HepG2 (cell line): ENCODE data around the gene PRDX2. TPM values are rescaled to one million over a fixed set of nuclear protein-coding genes. Genes with fewer than 3 reads are reported as not detected.

ENCODE experiments used
- AHDC1 ChIP-seq: sonication (generic); formaldehyde crosslinking; IDR thresholded peaks from 2 replicates; pipeline ENCODE4 v1.5.1; 2020; ENCODE audit warnings: mild to moderate bottlenecking, missing genetic modification reagents, borderline replicate concordance
- ARID4A ChIP-seq: sonication (generic); formaldehyde crosslinking; IDR thresholded peaks from 2 replicates; pipeline ENCODE4 v1.5.0; 2020; ENCODE audit warnings: mild to moderate bottlenecking, missing genetic modification reagents, borderline replicate concordance
- CSRNP1 ChIP-seq: sonication (generic); formaldehyde crosslinking; IDR thresholded peaks from 2 replicates; pipeline ENCODE4 v1.8.1; 2023; ENCODE audit warnings: mild to moderate bottlenecking, missing genetic modification reagents
- FOXO4 ChIP-seq: sonication (generic); formaldehyde crosslinking; conservative IDR thresholded peaks from 2 replicates; pipeline ENCODE4 v1.8.1; 2023; ENCODE audit warnings: missing genetic modification reagents
- NR1H2 ChIP-seq: sonication (generic); formaldehyde crosslinking; IDR thresholded peaks from 2 replicates; pipeline ENCODE4 v1.8.1; 2022; ENCODE audit warnings: low read depth, missing genetic modification reagents, borderline replicate concordance
- PRDM4 ChIP-seq: sonication (generic); formaldehyde crosslinking; IDR thresholded peaks from 2 replicates; pipeline ENCODE4 v1.9.0; 2021; ENCODE audit warnings: missing genetic modification reagents, borderline replicate concordance
- SMYD3 ChIP-seq: sonication (generic); formaldehyde crosslinking; IDR thresholded peaks from 2 replicates; pipeline ENCODE4 v1.8.1; 2023; ENCODE audit warnings: mild to moderate bottlenecking, missing genetic modification reagents
- ZNF10 ChIP-seq: sonication (generic); formaldehyde crosslinking; IDR thresholded peaks from 2 replicates; pipeline ENCODE4 v1.4.0; 2020; ENCODE audit warnings: mild to moderate bottlenecking, low read depth, missing genetic modification reagents, borderline replicate concordance
- ZNF225 ChIP-seq: sonication (generic); formaldehyde crosslinking; IDR thresholded peaks from 2 replicates; pipeline ENCODE4 v1.4.0; 2020; ENCODE audit warnings: mild to moderate bottlenecking, missing genetic modification reagents
- ZSCAN21 ChIP-seq: sonication (generic); formaldehyde crosslinking; IDR thresholded peaks from 2 replicates; pipeline ENCODE4 v1.8.0; 2022; ENCODE audit warnings: mild to moderate bottlenecking, missing genetic modification reagents, moderate library complexity, borderline replicate concordance
- polyA plus RNA-seq, 8 experiments: library from polyadenylated mRNA; depleted of rRNA in 3 of 8; stranded (reverse) in 7 of 8; unstranded in 1 of 8; fragments of >200 nt; fragmentation: Illumina TruSeq in 4 of 8; extraction: Trizol in 4 of 8; gene quantifications; 2 replicates each; pipeline versions ENCODE4 v1.2.1 to v1.2.3, GENCODE V29; 2011 to 2016; ENCODE audit warnings: low read depth in 4 of 8, missing spikeins in 1 of 8, mixed read lengths in 1 of 8; ENCODE audit not compliant: insufficient read depth in 1 of 8
- total RNA-seq, 5 experiments: library from RNA; depleted of rRNA; stranded (reverse); fragments of >200 nt; fragmentation: Illumina TruSeq; extraction: Trizol; gene quantifications; 2 replicates each; pipeline ENCODE4 v1.2.3, GENCODE V29; 2016; ENCODE audit warnings: low read depth in 1 of 5

PRDX2 gene
- total and polyA plus RNA-seq, 2 of the 13 experiments (the other 11 are each of a cell fraction or from before 2014, with no cell fraction given), result 218 to 381 TPM

- TF ChIP-seq PRDM4 (CRISPR knock-in tag) (no peak), CSRNP1 (CRISPR knock-in tag) (peak; percentile 44; the same call in 1 of the 2 replicates), NR1H2 (CRISPR knock-in tag) (no peak), FOXO4 (CRISPR knock-in tag) (no peak), SMYD3 (CRISPR knock-in tag) (peak; percentile 44; the same call in 1 of the 2 replicates), ZNF10 (CRISPR knock-in tag) (no peak), ZNF225 (CRISPR knock-in tag) (peak; percentile 72), ARID4A (CRISPR knock-in tag) (peak; percentile 74; the same call in 1 of the 2 replicates), ZSCAN21 (CRISPR knock-in tag) (peak; percentile 54; the same call in 1 of the 2 replicates), AHDC1 (CRISPR knock-in tag) (no peak)
Measured at GRCh38 chr19:12774588-12775555, 26.7 kb downstream of the PRDX2 start, which contains the start of gene HOOK2 (continued).
